Measurements from ENCODE around the gene AFAP1L1.

AFAP1L1 gene

GRCh38 chr5:149314571-149315111 lies 43.0 kb downstream of the AFAP1L1 start:
- no peak for DNase-seq

DNA sequence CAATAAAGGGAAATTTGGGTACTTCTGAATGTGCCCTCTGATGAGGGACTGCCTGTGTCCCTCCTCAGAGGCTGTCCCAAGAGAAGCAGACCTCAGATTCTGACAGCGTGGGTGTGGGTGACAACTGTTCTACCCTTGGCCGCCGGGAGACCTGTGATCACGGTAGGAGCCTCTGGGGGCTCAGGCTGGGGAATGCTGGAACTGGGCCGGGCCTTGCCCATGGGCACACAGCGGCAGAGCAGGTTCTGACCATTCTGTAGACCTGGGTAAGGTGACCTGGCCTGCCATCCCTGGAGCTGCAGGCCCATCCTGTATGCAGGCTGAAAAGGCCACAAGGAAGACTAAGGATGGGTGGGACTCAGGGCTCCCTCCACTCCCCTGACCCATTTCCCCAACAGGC lies 44.1 kb downstream of the AFAP1L1 start:
- DNase-seq: no peak

DNA sequence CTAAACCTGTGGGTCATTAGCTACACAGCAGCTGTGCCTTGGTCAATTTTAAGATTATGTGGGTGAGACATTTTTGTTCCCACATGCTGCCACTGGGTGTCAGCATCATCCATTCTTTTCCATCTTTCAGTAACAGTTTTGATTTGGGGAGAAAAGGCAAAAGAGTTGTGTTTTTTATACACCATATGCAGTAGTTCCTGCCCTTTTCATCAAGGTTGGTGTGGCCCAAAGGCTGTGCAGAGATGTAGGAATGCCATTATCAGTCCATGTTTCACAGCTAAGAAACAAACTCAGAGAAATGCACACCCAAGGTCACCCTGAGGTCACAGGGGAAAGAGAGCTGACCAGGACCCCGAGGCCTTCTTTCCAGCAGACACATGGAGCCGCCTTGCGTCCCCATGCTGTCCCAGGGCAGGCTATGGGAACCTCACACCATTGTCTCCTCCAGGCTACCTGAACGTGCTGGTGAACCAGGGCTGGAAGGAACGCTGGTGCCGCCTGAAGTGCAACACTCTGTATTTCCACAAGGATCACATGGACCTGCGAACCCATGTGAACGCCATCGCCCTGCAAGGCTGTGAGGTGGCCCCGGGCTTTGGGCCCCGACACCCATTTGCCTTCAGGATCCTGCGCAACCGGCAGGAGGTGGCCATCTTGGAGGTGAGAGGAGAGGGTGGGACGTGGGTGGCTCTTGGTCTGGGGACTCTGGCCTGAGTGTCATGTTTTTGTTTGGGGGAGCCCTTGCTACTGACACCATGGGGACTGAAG lies 45.8 kb downstream of the AFAP1L1 start:
- peak in 11 of 56 donors; percentile 1 to 51 (median 7) for DNase-seq

DNA sequence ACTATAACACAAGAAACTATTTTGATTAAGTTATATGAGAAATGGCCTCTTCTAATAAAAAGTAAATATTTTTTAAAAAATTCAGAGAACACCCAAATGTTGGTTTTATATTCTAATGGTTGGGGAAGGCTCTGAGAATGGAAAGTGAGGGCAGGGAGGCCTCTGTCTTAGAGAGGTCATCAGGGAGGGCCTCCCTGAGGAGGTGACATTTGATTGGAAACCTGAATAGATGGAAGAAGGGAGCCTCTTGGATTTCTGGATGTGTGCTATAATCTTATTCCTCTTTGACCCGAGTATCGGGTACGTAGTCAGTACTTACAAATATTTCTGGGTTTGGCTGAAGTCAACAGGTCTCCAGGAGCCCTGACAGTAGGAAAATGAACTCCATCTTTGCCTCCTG lies 47.5 kb downstream of the AFAP1L1 start:
- no peak for DNase-seq

- peak in 32 of 56 donors; percentile 7 to 67 (median 28) for DNase-seq
Observed at GRCh38 chr5:149320791-149321330, 49.2 kb downstream of the AFAP1L1 start.

DNA sequence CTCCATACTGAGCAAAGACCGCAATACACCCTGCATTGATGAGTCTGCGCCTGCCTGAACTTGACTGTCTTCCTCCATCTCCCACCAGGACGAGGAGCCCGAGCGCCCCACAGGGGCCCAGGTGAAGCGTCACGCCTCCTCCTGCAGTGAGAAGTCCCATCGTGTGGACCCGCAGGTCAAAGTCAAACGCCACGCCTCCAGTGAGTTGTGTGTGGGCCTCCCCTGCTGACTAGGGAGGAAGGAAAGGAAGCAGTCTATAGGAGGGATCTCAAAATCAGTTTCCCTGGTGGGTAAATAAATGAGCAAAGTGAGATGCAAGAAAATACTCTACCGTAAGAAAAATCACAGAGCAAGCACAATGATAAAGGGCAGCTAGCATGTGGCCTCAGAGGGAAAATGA lies 50.9 kb downstream of the AFAP1L1 start:
- DNase-seq: no peak

DNA sequence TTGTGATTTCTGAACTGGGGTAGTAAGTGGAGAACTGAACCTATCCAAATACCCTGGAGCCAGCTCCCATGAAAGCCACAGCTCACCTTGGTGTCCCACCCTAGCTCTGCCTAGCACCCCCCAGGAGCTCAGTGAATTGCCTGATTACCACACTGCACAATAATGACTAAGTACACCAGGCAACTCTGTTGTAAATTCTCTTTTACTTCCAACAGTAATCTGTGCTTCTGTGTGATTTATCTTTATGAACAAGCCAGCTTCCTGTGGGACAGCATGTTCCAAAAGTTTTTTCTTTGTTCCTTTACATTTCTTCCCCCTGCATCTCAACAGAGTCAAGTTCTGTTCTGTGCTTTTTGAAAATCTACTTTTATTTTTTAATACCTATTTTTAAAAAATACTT lies 51.6 kb downstream of the AFAP1L1 start:
- DNase-seq: no peak

DNA sequence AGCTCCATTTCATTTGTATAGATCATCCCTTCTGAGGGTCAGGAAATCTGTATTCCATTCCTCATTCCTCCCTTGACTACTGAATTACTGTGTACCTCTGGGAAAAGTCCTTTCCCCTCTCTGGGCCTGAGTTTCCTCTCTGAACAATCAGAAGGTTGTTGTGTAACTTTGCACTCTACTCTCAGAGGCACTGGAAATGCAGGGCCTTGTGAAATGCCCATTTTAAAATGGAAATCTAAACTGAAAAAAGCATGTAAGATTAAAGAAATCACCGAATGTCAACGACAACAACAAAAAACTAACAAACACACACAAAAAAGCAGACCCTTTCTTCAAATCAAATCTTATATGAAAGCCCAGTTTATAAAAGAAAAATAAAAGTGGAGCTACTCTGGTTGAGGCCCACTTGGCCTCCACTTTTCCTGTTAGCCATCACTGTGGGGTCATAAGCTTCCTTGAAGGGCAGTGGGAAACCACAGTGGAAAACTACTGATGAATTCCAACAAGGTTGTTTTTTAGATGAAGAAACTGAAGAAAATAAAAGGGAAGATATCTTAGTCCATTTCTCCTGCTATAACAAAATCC lies 52.1 kb downstream of the AFAP1L1 start:
- no peak for DNase-seq

GRCh38 chr5:149324641-149325040 lies 53.0 kb downstream of the AFAP1L1 start:
- DNase-seq: no peak

DNA sequence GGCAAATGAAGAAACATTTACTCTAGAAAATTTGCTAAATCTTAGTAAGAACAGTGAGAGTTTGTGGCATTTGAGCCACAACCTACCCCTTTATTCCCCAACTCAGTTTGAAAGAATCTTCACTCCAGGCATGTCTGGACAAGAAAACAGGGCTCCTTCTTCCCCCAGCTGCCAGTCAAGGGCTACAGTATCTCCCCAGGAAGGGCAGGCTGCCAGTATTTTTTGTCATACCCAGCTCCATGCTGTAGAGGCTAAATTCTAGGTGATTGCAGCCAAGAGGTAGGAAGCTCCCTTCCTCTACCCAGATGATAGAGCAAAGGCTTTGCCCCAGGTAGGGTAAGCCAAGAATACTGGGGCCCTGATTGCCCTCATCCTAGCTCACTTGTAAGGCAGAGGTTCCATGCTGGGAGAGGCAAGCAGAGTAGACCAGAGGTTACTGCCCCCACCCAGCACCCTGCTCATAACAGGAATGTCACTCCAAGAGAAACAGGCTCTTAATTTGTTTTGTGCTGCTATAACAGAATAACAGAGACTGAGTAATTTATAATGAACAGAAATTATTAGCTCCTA lies 53.6 kb downstream of the AFAP1L1 start:
- DNase-seq: no peak

GRCh38 chr5:149325894-149326293 lies 54.2 kb downstream of the AFAP1L1 start:
- DNase-seq: no peak

DNA sequence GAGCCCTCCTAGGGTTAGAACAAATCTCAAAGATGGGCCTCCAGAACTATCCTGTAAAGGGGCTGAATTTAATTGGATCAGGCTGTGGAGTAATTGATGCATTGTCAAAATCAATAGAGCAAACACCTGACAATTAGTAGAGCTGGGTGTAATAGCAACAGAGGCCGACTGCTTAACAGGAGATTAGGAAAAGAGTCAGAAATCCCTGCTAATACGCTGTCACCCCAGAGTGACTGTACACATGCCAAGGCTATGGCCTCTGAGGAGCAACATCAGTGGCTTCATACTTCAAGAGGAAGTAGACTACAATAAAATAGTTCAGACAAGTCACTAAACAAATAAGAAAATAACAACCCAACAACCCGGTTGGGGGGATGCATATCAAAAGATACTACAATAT lies 55.0 kb downstream of the AFAP1L1 start:
- DNase-seq: no peak

DNA sequence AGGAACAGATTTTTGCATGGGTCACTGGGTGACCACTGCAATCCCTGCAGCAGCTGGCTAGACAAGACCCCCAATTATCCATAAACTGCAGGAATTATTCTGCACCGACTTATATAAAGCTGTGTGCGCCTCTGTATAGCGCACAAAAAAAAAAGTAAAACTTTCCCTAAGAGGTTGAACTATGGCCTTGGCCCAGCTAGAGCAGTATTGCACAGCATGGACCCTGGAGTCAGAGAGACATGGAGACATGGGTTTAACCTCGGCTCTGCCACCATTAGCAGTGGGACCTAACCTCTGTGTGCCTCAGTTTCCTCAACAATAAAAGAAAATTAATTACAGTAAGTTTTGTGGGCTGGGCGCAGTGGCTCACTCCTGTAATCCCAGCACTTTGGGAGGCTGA lies 56.5 kb downstream of the AFAP1L1 start:
- DNase-seq: no peak

GRCh38 chr5:149333711-149334443 lies 62.2 kb downstream of the AFAP1L1 start:
- DNase-seq: no peak

- no peak for DNase-seq
Observed at GRCh38 chr5:149337736-149338135, 66.1 kb downstream of the AFAP1L1 start.

DNA sequence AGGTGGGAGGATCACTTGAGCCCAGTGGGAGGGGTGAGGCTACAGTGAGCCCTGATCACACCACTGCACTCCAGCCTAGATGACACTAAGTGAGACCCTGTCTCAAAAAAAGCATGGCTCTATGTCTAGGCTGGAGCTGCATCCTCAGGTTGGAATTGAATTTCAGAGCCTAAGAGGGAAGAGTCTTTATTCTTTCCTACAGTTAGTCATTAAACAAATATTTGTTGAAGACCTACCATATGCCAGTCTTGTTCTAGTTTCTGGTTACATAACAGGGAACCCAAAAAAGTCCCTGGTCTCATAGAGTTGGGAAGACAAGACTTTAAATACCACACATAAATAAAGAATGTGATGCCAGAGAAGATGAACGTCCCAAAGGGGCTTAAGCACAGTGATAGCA lies 66.7 kb downstream of the AFAP1L1 start:
- DNase-seq: no peak

DNA sequence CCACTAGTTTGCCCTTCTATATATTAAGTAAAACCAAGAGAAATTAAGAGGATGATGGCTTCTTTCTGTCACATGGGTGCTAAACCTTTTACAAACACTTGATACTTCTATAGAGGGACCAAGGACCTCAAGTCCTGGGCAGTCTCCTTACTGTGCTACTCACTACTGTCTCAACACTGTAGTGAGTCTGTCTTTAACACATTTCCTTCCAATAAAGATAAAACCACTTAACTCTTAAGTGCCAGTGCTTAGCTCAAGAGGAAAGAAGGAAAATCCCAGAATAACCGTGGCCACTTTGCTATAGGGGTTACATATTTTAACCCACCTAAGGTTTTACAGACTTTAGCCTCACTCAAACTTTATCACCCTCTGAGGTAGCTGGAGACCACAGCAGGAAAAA lies 69.3 kb downstream of the AFAP1L1 start:
- DNase-seq: no peak

- no peak for DNase-seq
Observed at GRCh38 chr5:149341876-149342275, 70.2 kb downstream of the AFAP1L1 start.

DNA sequence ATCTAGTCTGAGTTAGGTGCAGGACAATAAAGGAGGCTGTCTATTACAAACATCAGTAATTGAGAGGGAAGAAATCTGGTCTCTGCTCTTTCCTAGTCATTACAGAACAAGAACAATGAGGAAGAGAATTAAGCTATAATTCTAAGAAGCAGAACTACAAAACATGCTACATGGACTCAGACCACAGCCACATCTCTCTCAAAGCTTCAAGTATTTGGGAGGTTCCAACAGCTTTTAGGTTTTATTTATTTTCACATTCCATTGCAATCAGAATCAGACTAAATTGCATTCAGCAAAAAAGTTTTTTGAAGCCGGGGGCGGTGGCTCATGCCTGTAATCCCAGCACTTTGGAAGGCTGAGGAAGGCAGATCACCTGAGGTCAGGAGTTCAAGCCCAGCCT lies 72.5 kb downstream of the AFAP1L1 start:
- DNase-seq: no peak

DNA sequence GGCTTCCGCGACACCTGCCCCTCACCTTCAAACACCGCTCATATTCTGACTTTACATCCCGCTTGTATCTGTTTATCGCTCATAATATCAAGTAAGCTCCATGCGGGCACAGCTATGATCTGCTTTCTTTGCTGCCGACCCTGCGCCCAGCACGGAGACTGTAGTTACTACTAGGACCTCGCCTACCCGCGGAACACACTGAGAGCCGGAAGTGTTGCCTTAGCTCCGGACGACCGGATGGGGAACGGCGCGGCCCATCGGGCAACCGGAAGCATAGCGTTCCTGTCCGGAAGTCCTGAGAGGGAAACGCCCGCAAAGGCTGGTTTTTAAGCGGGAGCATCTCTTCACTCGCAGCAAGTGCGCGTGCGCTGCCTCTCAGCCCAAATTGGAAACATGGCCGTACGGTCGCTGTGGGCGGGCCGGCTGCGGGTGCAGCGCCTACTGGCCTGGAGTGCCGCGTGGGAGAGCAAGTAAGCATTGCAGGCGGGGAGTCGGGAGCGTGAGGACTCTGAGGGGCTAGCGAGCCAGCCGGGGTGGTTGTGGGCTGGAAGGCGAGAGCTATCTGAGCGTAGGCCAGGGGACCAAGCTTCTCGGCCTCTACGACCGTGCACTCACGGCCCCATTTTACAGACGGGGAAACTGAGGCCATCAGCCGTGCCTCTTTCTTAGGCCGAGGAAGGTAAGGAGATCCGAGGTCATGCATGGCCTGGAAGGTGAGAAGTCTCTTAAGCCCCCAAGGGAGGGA lies 73.7 kb downstream of the AFAP1L1 start, which contains the start of gene GRPEL2:
GRPEL2 (plus strand) TSS at position 353 of the 745 bp plus-strand sequence; CDS start at position 394, 41 bp downstream.
- peak; percentile 50 to 98 (median 92) for DNase-seq

GRCh38 chr5:149345892-149346222 lies 74.2 kb downstream of the AFAP1L1 start:
- DNase-seq: no peak
